ENCODE measurements around the gene KLHL22.

The KLHL22 gene

GRCh38 chr22:20528405-20528978 lies 32.9 kb upstream of the KLHL22 start:
- TF ChIP-seq EZH2 (IDR thresholded peaks at IDR 0.05; ENCODE audit: borderline replicate concordance, low read length) (no peak), CTCF (IDR thresholded peaks at IDR 0.05; ENCODE audit: low read length) (no peak)
- Histone ChIP-seq H3K9ac (ENCODE audit: low read length) (no peak overlapping the region), H3K79me2 (ENCODE audit: insufficient read depth, low read length) (peaks cover 17% of the 10 kb centered on the region), H3K4me2 (ENCODE audit: low read length) (no peak overlapping the region), H3F3A (ENCODE audit: insufficient read depth, low read length) (no peaks in the 10 kb centered on the region), H2AFZ (ENCODE audit: low read length) (no peak overlapping the region), H3K9me2 (ENCODE audit: low read depth, low read length) (no peaks in the 10 kb centered on the region), H3K36me3 (ENCODE audit: insufficient read depth, low read length) (peaks cover 23% of the 10 kb centered on the region), H3K27ac (ENCODE audit: low read depth, low read length, poor library complexity, severe bottlenecking) (no peak overlapping the region), H3K4me1 (ENCODE audit: insufficient read depth, low read length, severe bottlenecking) (peaks cover 9% of the 10 kb centered on the region), H3K9me3 (ENCODE audit: low read length) (no peaks in the 10 kb centered on the region), H3K27me3 (ENCODE audit: insufficient read depth, low read length) (no peaks in the 10 kb centered on the region), H3K4me3 (ENCODE audit: low read depth, low read length, poor library complexity, severe bottlenecking) (no peak overlapping the region), H4K20me1 (ENCODE audit: insufficient read depth, low read length) (0 out of 2 replicates have a peak, but pooled peaks cover 2% of the 10 kb centered on the region)

GRCh38 chr22:20526628-20527355 lies 31.2 kb upstream of the KLHL22 start:
- Histone ChIP-seq H3K27ac (ENCODE audit: low read depth, low read length, poor library complexity, severe bottlenecking) (no peak overlapping the region), H3K4me1 (ENCODE audit: insufficient read depth, low read length, severe bottlenecking) (peaks cover 25% of the 10 kb centered on the region), H3K9me2 (ENCODE audit: low read depth, low read length) (no peaks in the 10 kb centered on the region), H3K4me2 (ENCODE audit: low read length) (no peak overlapping the region), H3K9ac (ENCODE audit: low read length) (no peak overlapping the region), H3K4me3 (ENCODE audit: low read depth, low read length, poor library complexity, severe bottlenecking) (no peak overlapping the region), H3F3A (ENCODE audit: insufficient read depth, low read length) (no peaks in the 10 kb centered on the region), H4K20me1 (ENCODE audit: insufficient read depth, low read length) (0 out of 2 replicates have a peak, but pooled peaks cover 2% of the 10 kb centered on the region), H3K79me2 (ENCODE audit: insufficient read depth, low read length) (peaks cover 30% of the 10 kb centered on the region), H3K27me3 (ENCODE audit: insufficient read depth, low read length) (no peaks in the 10 kb centered on the region), H3K36me3 (ENCODE audit: insufficient read depth, low read length) (peaks cover 29% of the 10 kb centered on the region), H3K9me3 (ENCODE audit: low read length) (no peaks in the 10 kb centered on the region), H2AFZ (ENCODE audit: low read length) (no peak overlapping the region)
- TF ChIP-seq CTCF (IDR thresholded peaks at IDR 0.05; ENCODE audit: low read length) (no peak), EZH2 (IDR thresholded peaks at IDR 0.05; ENCODE audit: borderline replicate concordance, low read length) (no peak)

- 0 out of 2 replicates have a peak, but pooled peaks cover 2% of the 10 kb centered on the region for H4K20me1 ChIP-seq (ENCODE audit: insufficient read depth, low read length)
- no peaks in the 10 kb centered on the region for H3K9me2 ChIP-seq (ENCODE audit: low read depth, low read length)
- peaks cover 30% of the 10 kb centered on the region for H3K79me2 ChIP-seq (ENCODE audit: insufficient read depth, low read length)
- no peaks in the 10 kb centered on the region for H3K27me3 ChIP-seq (ENCODE audit: insufficient read depth, low read length)
- no peak overlapping the region for H3K4me2 ChIP-seq (ENCODE audit: low read length)
- no peak overlapping the region for H3K4me3 ChIP-seq (ENCODE audit: low read depth, low read length, poor library complexity, severe bottlenecking)
- H3K4me1 ChIP-seq (ENCODE audit: insufficient read depth, low read length, severe bottlenecking): peaks cover 25% of the 10 kb centered on the region
- H3K27ac ChIP-seq (ENCODE audit: low read depth, low read length, poor library complexity, severe bottlenecking): no peak overlapping the region
- no peak overlapping the region for H3K9ac ChIP-seq (ENCODE audit: low read length)
- H3K9me3 ChIP-seq (ENCODE audit: low read length): no peaks in the 10 kb centered on the region
- H3F3A ChIP-seq (ENCODE audit: insufficient read depth, low read length): no peaks in the 10 kb centered on the region
- no peak overlapping the region for H2AFZ ChIP-seq (ENCODE audit: low read length)
- TF ChIP-seq EZH2 (IDR thresholded peaks at IDR 0.05; ENCODE audit: borderline replicate concordance, low read length): no peak
- TF ChIP-seq CTCF (IDR thresholded peaks at IDR 0.05; ENCODE audit: low read length): no peak
- peaks cover 30% of the 10 kb centered on the region for H3K36me3 ChIP-seq (ENCODE audit: insufficient read depth, low read length)
Measured at GRCh38 chr22:20526305-20526627, 30.7 kb upstream of the KLHL22 start.

All from OCI-LY1 (cell line).